ENCODE measurements around the gene GPR39.

DNA sequence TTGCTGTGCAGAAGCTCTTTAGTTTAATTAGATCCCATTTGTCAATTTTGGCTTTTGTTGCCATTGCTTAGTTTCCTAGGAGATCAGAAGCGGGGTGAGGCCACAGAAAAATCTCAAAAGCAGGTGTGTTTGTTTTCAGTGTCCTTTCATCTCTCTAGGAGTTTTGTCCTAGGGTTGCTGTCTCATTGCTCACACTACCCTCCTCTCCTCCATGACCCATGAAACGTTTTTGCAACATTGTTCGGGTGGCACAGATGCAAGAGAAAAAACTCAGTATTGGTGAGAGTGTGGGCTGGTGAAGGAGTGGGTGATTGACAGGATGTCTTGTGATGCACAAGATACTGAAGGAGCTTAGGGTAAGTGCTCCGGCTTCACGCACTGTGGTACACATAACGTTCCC is 149.8 kb downstream of the GPR39 start:
- no peak for TF ChIP-seq POLR2A (IDR thresholded peaks at IDR 0.05)
- TF ChIP-seq, protein P1, sequence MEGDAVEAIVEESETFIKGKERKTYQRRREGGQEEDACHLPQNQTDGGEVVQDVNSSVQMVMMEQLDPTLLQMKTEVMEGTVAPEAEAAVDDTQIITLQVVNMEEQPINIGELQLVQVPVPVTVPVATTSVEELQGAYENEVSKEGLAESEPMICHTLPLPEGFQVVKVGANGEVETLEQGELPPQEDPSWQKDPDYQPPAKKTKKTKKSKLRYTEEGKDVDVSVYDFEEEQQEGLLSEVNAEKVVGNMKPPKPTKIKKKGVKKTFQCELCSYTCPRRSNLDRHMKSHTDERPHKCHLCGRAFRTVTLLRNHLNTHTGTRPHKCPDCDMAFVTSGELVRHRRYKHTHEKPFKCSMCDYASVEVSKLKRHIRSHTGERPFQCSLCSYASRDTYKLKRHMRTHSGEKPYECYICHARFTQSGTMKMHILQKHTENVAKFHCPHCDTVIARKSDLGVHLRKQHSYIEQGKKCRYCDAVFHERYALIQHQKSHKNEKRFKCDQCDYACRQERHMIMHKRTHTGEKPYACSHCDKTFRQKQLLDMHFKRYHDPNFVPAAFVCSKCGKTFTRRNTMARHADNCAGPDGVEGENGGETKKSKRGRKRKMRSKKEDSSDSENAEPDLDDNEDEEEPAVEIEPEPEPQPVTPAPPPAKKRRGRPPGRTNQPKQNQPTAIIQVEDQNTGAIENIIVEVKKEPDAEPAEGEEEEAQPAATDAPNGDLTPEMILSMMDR (IDR thresholded peaks at IDR 0.05): no peak

Data from thyroid gland (tissue), 4 donors.